Measurements from ENCODE around the gene SND1. TPM values are rescaled to one million over a fixed set of nuclear protein-coding genes. Genes with fewer than 3 reads are reported as not detected.

The SND1 gene
- total and polyA plus RNA-seq, 2 donors (not counting 3 experiments of a cell fraction or from before 2014, with no cell fraction given): 116 to 249 TPM

- peaks cover 74% of the 10 kb centered on the region for H3K79me2 ChIP-seq (ENCODE audit: control insufficient read depth, insufficient read depth, low read length)
- no TSS peak for BruUV-seq (replicated peaks)
Observed at GRCh38 chr7:127782654-127783559, 130.9 kb downstream of the SND1 start.

GRCh38 chr7:127786184-127786583, 134.2 kb downstream of the SND1 start:
- FAIRE-seq (no peak), DNase-seq (ENCODE audit: low read depth, low spot score) (no peak)
- Histone ChIP-seq H2AFZ (ENCODE audit: low read depth, low read length) (no peak overlapping the region), H4K20me1 (replicated peaks; ENCODE audit: control insufficient read depth, extremely low read depth, insufficient read depth, low read length) (peaks cover 5% of the 10 kb centered on the region), H3K27me3 (ENCODE audit: control insufficient read depth in 2 of 2, insufficient read depth in 2 of 2, low read length in 2 of 2) (no peaks in the 10 kb centered on the region), H3K79me2 (ENCODE audit: control insufficient read depth, insufficient read depth, low read length) (peaks cover 69% of the 10 kb centered on the region), H3K9ac (replicated peaks; ENCODE audit: extremely low read depth, insufficient read depth, low read length) (no peak overlapping the region), H3K4me2 (ENCODE audit: insufficient read depth, low read length) (no peak overlapping the region), H3K9me1 (replicated peaks; ENCODE audit: control insufficient read depth, extremely low read depth, insufficient read depth, low read length) (no peaks in the 10 kb centered on the region), H3K4me1 (ENCODE audit: control insufficient read depth, extremely low read depth, insufficient read depth, low read length) (peaks cover 9% of the 10 kb centered on the region), H3K36me3 (ENCODE audit: control insufficient read depth in 2 of 2, extremely low read depth in 1 of 2, insufficient read depth in 2 of 2, low read length in 2 of 2) (no peaks in the 10 kb centered on the region), H3K4me3 (replicated peaks in 1 of 3; ENCODE audit: insufficient read depth in 1 of 3, low read depth in 1 of 3, low read length in 3 of 3) (no peak overlapping the region), H3K27ac (ENCODE audit: insufficient read depth, low read depth, low read length) (no peak overlapping the region), H3K9me3 (replicated peaks; ENCODE audit: control insufficient read depth, insufficient read depth, low read length) (no peaks in the 10 kb centered on the region)
- peak; percentile 33 for TF ChIP-seq FOS (IDR thresholded peaks at IDR 0.05; ENCODE audit: borderline replicate concordance, insufficient read depth, low read length)
- TF ChIP-seq EZH2 (IDR thresholded peaks at IDR 0.05; ENCODE audit: borderline replicate concordance, low read depth, low read length, severe bottlenecking): no peak
- CTCF ChIA-PET: no interaction called here
- dilution Hi-C loops (cut with MboI; ENCODE audit: extremely low pct_ligation_motif_present, low sequenced_read_pairs): no loop called here
- intact Hi-C loops (cut with micrococcal nuclease): no loop called here
- POLR2A ChIA-PET: no interaction called here
- no TSS peak for BruUV-seq (replicated peaks)

More at GRCh38 chr7:127782654-127783559, 130.9 kb downstream of the SND1 start:
- H3K36me3 ChIP-seq (ENCODE audit: control insufficient read depth in 2 of 2, extremely low read depth in 1 of 2, insufficient read depth in 2 of 2, low read length in 2 of 2): no peaks in the 10 kb centered on the region
- H3K4me3 ChIP-seq (replicated peaks in 1 of 3; ENCODE audit: insufficient read depth in 1 of 3, low read depth in 1 of 3, low read length in 3 of 3): no peak overlapping the region
- FAIRE-seq (no peak), DNase-seq (ENCODE audit: low read depth, low spot score) (no peak)
- H2AFZ ChIP-seq (ENCODE audit: low read depth, low read length): no peak overlapping the region
- H3K4me2 ChIP-seq (ENCODE audit: insufficient read depth, low read length): no peak overlapping the region
- POLR2A ChIA-PET: no interaction called here
- no peak overlapping the region for H3K9ac ChIP-seq (replicated peaks; ENCODE audit: extremely low read depth, insufficient read depth, low read length)
- TF ChIP-seq JUN (IDR thresholded peaks at IDR 0.05; ENCODE audit: borderline replicate concordance, insufficient read depth, insufficient read length, low read depth) (peak; percentile 3), EZH2 (IDR thresholded peaks at IDR 0.05; ENCODE audit: borderline replicate concordance, low read depth, low read length, severe bottlenecking) (no peak)
- dilution Hi-C loops (cut with MboI; ENCODE audit: extremely low pct_ligation_motif_present, low sequenced_read_pairs) (no loop called here), intact Hi-C loops (cut with micrococcal nuclease) (no loop called here)
- H3K4me1 ChIP-seq (ENCODE audit: control insufficient read depth, extremely low read depth, insufficient read depth, low read length): peaks cover 9% of the 10 kb centered on the region
- no peaks in the 10 kb centered on the region for H3K27me3 ChIP-seq (ENCODE audit: control insufficient read depth in 2 of 2, insufficient read depth in 2 of 2, low read length in 2 of 2)
- no peaks in the 10 kb centered on the region for H3K9me3 ChIP-seq (replicated peaks; ENCODE audit: control insufficient read depth, insufficient read depth, low read length)
- peaks cover 3% of the 10 kb centered on the region for H3K9me1 ChIP-seq (replicated peaks; ENCODE audit: control insufficient read depth, extremely low read depth, insufficient read depth, low read length)
- CTCF ChIA-PET: interaction anchor here (2.3 kb wide), 1 partner anchor 10 kb away, joined by 8 read pairs; no protein-coding TSS in a partner anchor
- no peak overlapping the region for H3K27ac ChIP-seq (ENCODE audit: insufficient read depth, low read depth, low read length)
- H4K20me1 ChIP-seq (replicated peaks; ENCODE audit: control insufficient read depth, extremely low read depth, insufficient read depth, low read length): peaks cover 7% of the 10 kb centered on the region

Measured in endothelial cell of umbilical vein (primary cell).